Mesodermal cell (in vitro differentiated cells): ENCODE data around the gene CACNA1A.

Source experiments
- H3K27ac ChIP-seq: 2 replicates; pipeline ENCODE4 v1.7.0; 2013; ENCODE audit warnings: mild to moderate bottlenecking, low read depth, low read length, moderate library complexity; ENCODE audit not compliant: severe bottlenecking
- H3K36me3 ChIP-seq: 2 replicates; pipeline ENCODE4 v1.7.1; 2013; ENCODE audit warnings: mild to moderate bottlenecking, low read length, moderate library complexity; ENCODE audit not compliant: control insufficient read depth, insufficient read depth
- H3K4me1 ChIP-seq: one replicate; pipeline ENCODE4 v1.7.1; 2013; ENCODE audit warnings: mild to moderate bottlenecking, low read length; ENCODE audit not compliant: insufficient read depth, control insufficient read depth, poor library complexity, severe bottlenecking
- H3K4me3 ChIP-seq: 2 replicates; pipeline ENCODE4 v1.7.0; 2013; ENCODE audit warnings: low read length, control low read depth, mild to moderate bottlenecking; ENCODE audit not compliant: insufficient read depth, poor library complexity, severe bottlenecking; ENCODE audit errors: extremely low read depth
- H3K9me3 ChIP-seq: 2 replicates; pipeline ENCODE4 v1.7.1; 2013; ENCODE audit warnings: mild to moderate bottlenecking, low read length, moderate library complexity; ENCODE audit not compliant: control insufficient read depth
- WGBS, 2 experiments: methylation state at CpG; one replicate each; pipeline ENCODE4 v1.1.5; 2013; ENCODE audit warnings: missing lambda C conversion rate in 2 of 2; ENCODE audit not compliant: insufficient coverage in 2 of 2; 5-methylcytosine and 5-hydroxymethylcytosine counted together

CACNA1A gene

DNA sequence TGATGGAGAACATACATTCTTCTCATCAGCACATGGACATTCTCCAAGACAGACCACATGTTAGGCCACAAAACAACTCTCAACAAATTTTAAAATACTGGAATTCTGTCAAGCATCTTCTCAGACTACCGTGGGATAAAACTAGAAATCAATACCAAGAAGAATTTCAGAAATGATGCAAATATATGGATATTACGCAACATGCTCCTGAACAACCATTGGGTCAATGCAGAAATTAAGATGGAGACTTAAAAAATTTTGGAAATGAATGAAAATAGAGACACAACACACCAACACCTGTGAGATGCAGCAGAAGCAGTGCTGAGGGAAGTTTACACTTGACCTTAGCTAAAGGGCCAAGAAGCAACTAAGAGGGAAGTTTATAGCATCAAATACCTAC is 162.8 kb downstream of the CACNA1A start:
- Histone ChIP-seq H3K9me3 (no peaks in the 10 kb centered on the region), H3K4me3 (no peak overlapping the region), H3K4me1 (no peaks in the 10 kb centered on the region), H3K36me3 (no peaks in the 10 kb centered on the region), H3K27ac (no peak overlapping the region)
- WGBS, 2 experiments: 100% methylated on average over 1 of the region's 2 CpGs; no CpG with 5 or more reads in 1 of the 2 experiments

DNA sequence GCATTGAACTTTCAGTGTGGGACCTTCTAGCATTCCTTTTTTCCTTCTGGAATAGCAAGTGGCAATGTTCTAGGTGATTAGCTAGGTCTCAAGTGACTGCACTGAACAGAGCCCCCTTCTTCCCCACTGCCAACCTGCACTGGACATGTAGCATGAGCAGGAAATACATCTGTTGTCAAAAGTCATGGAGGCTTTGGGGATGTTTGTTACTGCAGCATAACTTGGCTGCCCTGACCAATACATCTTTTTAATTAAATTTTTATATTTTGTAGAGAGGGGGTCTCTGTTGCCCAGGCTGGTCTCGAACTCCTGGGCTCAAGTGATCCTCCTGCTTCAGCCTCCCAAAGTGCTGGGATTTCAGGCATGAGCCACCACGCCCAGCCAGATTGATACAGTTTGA is 163.6 kb downstream of the CACNA1A start:
- Histone ChIP-seq H3K4me3 (no peak overlapping the region), H3K27ac (no peak overlapping the region), H3K36me3 (no peaks in the 10 kb centered on the region), H3K9me3 (no peaks in the 10 kb centered on the region), H3K4me1 (no peaks in the 10 kb centered on the region)
- 71 to 100% methylated on average over 1 to 2 of the region's 2 CpGs for WGBS, 2 experiments

DNA sequence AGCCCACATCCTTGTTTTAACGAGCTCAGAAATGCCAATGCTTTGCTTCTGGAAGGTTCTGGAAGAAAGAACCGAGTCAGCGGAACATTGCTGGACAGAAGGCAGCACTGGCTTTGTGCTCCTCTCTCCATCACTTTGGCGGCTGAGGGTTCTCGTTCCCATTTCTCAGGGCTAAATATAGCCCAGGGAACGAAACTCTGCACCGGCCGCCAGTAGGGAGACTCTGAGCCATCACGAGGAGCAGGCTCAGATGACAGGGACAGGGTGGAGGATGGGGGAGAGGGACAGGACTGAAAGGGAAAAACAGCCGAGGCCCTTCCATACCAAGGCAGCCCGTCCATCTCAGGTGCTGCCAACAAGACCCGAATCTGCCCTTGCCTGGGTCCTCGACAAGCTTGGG is 166.4 kb downstream of the CACNA1A start:
- Histone ChIP-seq H3K27ac (no peak overlapping the region), H3K4me1 (no peaks in the 10 kb centered on the region), H3K4me3 (no peak overlapping the region), H3K9me3 (peaks cover 5% of the 10 kb centered on the region), H3K36me3 (no peaks in the 10 kb centered on the region)
- WGBS, 2 experiments: 75 to 78% methylated on average over 4 to 11 of the region's 13 CpGs

- H3K4me3 ChIP-seq: no peak overlapping the region
- no peaks in the 10 kb centered on the region for H3K36me3 ChIP-seq
- H3K9me3 ChIP-seq: peaks cover 5% of the 10 kb centered on the region
- 67 to 83% methylated on average over 2 to 3 of the region's 3 CpGs for WGBS, 2 experiments
- no peaks in the 10 kb centered on the region for H3K4me1 ChIP-seq
- no peak overlapping the region for H3K27ac ChIP-seq
These were observed 169.1 kb downstream of the CACNA1A start for GRCh38 chr19:13337181-13337580.

DNA sequence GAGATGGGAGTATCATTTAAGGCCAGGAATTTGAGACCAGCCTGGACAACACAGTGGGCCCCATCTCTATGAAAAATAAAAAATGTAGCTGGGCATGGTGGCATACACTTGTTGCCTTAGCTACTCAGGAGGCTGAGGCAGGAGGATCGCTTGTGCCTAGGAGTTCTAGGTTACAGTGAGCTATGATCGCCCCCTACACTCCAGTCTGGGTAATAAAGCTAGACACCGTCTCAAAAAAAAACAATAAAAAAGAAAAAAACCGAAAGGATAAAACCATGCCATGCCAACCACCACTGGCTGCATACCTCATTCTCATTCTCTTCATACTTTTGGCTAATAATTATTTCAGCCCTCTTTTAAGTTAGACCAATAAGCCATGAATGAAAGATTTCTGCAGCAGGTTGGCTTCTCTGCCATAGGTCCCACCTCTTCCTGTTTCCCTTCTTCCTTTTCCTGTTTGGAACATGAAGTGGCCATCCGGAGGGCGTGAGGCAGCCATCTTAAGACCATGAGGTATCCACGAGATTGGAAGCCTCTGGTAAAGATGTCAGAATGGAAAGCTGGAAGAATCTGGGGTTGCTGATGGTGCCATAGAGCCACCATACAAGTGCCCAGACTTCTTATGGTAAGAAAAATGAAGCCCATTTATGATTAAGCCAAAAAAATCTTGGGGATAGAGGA is 171.3 kb downstream of the CACNA1A start:
- WGBS, 2 experiments: 85 to 87% methylated on average over 6 of the region's 7 CpGs
- Histone ChIP-seq H3K27ac (no peak overlapping the region), H3K36me3 (no peaks in the 10 kb centered on the region), H3K4me1 (no peaks in the 10 kb centered on the region), H3K9me3 (peaks cover 5% of the 10 kb centered on the region), H3K4me3 (no peak overlapping the region)

- H3K4me1 ChIP-seq: no peaks in the 10 kb centered on the region
- H3K4me3 ChIP-seq: no peak overlapping the region
- no peaks in the 10 kb centered on the region for H3K36me3 ChIP-seq
- no peak overlapping the region for H3K27ac ChIP-seq
- WGBS, 2 experiments: 84 to 98% methylated on average over 4 to 5 of the region's 6 CpGs
- H3K9me3 ChIP-seq: no peaks in the 10 kb centered on the region
These were observed 176.0 kb downstream of the CACNA1A start for GRCh38 chr19:13330285-13330684.

DNA sequence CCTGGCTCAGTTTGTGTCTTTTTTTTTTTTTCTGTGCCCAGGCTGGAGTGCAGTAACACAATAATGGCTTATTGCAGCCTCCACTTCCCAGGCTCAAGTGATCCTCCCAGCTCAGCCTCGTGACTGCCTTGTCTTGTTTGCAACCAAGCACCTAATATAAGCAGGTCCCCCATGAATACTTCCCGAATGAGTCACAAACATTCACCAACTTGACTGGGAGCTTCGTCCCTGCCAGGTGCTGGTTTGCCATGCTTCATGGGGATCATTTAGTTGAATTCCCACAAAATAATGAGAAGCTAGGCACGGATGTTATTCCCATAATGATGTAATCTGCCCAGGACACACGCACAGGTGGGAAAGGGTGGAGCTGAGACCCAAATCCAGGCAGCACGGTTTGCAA is 176.5 kb downstream of the CACNA1A start:
- no peaks in the 10 kb centered on the region for H3K9me3 ChIP-seq
- H3K36me3 ChIP-seq: no peaks in the 10 kb centered on the region
- H3K4me1 ChIP-seq: no peaks in the 10 kb centered on the region
- H3K27ac ChIP-seq: no peak overlapping the region
- WGBS, 2 experiments: 94 to 96% methylated on average over 3 to 6 of the region's 6 CpGs
- no peak overlapping the region for H3K4me3 ChIP-seq

GRCh38 chr19:13328241-13328640 is 178.0 kb downstream of the CACNA1A start:
- no peaks in the 10 kb centered on the region for H3K4me1 ChIP-seq
- H3K27ac ChIP-seq: no peak overlapping the region
- 88 to 100% methylated on average over 1 to 3 of the region's 6 CpGs for WGBS, 2 experiments
- H3K36me3 ChIP-seq: no peaks in the 10 kb centered on the region
- H3K9me3 ChIP-seq: no peaks in the 10 kb centered on the region
- no peak overlapping the region for H3K4me3 ChIP-seq

DNA sequence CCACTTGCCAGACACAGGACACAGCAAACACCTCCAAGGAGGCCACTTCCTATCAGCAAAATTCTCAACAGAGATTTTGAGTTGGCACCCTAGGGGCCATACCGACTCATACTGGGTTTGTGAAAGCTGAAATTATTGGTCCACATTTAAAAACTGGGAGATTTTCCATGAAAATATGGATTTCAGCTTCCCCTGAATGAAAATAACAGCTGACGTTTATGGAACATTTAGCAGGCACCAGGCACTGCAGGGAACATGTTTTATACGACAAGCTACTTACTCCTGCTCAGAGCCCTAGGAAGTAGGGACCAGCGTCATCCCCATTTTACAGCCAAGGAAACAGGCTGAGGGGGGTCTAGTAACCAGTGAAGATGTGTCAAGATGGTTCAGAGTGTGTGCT is 186.8 kb downstream of the CACNA1A start:
- peaks cover 4% of the 10 kb centered on the region for H3K36me3 ChIP-seq
- WGBS, 2 experiments: 84 to 85% methylated on average over 3 to 4 of the region's 4 CpGs
- H3K4me3 ChIP-seq: no peak overlapping the region

DNA sequence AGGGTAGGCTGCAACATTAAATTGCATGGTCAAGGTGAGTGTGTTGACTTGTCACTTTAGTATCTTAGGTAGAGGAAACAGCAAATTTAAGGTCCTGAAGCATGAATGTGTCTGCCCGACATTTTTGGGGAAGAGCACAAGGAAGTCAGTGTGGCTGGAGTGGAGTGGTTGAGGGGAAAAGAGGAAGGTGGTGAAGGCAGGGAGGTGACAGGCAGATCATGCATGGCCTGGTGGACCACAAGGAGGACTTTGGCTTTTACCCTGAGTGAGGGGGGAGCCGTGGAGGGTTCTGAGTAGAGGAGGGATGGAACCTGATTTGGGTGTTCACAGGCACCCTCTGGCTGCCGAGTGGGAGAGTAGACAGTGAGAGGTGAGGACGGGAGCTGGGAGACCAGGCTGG is 188.1 kb downstream of the CACNA1A start:
- H3K9me3 ChIP-seq: no peaks in the 10 kb centered on the region
- peaks cover 4% of the 10 kb centered on the region for H3K36me3 ChIP-seq
- H3K27ac ChIP-seq: no peak overlapping the region
- no peak overlapping the region for H3K4me3 ChIP-seq
- 80 to 93% methylated on average over 4 of the region's 4 CpGs for WGBS, 2 experiments
- no peaks in the 10 kb centered on the region for H3K4me1 ChIP-seq

More for the DNA sequence above, 186.8 kb downstream of the CACNA1A start:
- H3K27ac ChIP-seq: no peak overlapping the region
- no peaks in the 10 kb centered on the region for H3K9me3 ChIP-seq
- H3K4me1 ChIP-seq: no peaks in the 10 kb centered on the region

GRCh38 chr19:13315495-13315894 is 190.8 kb downstream of the CACNA1A start:
- no peak overlapping the region for H3K27ac ChIP-seq
- H3K4me1 ChIP-seq: no peaks in the 10 kb centered on the region
- 88 to 91% methylated on average over 2 to 4 of the region's 4 CpGs for WGBS, 2 experiments
- H3K36me3 ChIP-seq: peaks cover 4% of the 10 kb centered on the region
- no peak overlapping the region for H3K4me3 ChIP-seq
- no peaks in the 10 kb centered on the region for H3K9me3 ChIP-seq
